Epithelial cell of prostate (primary cell): ENCODE measurements around the gene PCDH9.

Experiments used
- DNase-seq: peaks from one replicate; pipeline ENCODE4 v3.0.0-alpha.2; 2011; ENCODE audit warnings: low read depth, low spot score
- H3K27ac ChIP-seq: fragments of 450-650 bp; 2 replicates; pipeline ENCODE4 v1.5.1; 2017; ENCODE audit warnings: mild to moderate bottlenecking

The PCDH9 gene

DNA sequence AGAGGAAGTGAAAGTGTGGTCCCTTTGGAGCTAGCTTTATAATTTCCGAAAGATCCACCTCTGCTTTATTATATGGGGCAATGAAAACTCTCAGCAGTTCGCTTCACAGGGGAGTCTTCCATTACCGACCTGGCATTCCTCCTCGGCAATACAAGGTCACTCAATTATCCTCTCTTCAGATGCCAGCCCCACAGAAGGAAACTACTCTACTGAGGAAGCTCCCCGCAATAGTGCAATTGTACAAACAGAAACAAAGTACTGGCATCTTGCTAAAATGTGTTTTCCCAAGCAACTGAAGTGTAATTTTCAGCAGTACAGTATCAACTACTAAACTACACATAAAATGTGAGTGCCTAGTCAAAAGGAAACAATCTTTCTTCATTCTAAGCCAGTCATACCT, 702.0 kb downstream of the PCDH9 start:
- DNase-seq: no peak
- H3K27ac ChIP-seq: no peak overlapping the region

DNA sequence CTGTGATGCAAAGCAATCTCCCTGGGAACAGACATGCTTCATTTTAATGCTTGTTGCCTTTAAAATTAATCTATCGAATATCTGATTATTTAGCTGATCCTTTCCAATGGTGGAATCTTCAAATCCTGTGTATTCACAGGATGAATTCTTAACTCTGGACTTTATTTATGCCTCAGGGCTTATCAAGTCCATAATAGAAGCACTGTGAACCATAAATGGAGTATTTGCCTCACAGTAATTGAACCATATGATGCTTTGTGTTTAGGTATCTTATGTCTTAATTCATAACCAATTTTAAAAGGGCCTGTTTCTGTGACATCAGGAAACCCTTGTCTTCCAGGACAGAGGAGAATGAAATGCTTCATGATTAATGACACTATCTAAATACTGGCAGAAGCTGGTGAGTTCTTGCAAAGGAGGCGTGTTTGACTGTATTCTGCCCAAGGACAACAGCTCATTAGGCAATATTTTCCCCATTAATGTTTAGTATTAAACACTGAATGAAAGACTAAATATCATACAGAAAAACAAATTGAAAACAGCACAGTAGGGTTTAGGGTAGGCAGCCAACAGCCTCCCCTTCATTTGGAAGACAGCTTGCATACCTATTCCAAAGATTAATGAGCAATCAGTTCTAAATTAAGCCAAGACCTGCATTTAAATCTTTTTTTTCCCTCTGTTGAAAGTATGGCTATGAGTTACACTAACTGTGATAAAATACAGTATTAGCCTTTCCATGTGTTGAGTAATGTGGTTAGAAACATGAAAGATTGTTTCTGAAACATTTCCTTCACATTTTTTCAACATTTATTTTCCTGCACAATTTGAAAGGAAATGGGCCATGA, 709.4 kb downstream of the PCDH9 start:
- H3K27ac ChIP-seq: no peak overlapping the region
- DNase-seq: no peak

DNA sequence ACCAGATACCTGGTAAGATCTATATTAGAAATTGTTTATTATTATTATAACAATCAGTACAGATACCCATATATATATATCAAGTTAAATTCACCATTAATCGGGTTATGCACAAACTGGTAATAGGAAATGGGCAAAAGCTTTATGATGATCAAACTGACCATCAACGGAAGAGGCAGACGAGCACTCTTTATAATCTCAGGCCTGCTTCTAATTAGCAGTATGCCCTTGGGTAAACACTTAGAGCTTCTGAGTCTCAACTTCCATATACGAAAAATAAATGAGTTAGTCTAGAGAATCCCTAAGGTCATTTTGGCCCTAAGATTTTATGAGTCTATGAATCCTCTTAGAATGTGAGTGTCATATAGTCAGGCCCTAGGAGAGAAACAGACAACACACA, 710.9 kb downstream of the PCDH9 start:
- no peak for DNase-seq
- H3K27ac ChIP-seq: no peak overlapping the region

GRCh38 chr13:66518068-66518467, 712.1 kb downstream of the PCDH9 start:
- no peak overlapping the region for H3K27ac ChIP-seq
- DNase-seq: no peak

DNA sequence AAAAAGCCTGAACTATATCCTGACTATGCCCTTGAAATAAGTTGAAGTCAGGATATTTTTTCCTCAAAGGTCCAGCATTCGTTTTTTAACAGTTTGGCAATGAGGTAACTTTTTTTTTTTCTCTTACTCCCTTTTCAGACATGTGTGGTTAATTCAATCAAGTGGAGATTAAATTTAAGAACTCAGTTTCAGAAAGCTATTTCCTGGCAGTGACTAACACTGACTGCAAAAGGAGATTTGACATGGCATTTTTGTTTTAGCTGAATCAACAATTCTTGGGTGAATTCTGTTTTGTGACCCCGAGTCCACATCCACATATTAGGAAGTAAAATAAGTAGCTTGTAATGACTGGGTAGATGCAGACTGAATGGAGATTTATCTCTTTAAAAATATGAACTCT, 716.4 kb downstream of the PCDH9 start:
- DNase-seq: no peak
- H3K27ac ChIP-seq: no peak overlapping the region

DNA sequence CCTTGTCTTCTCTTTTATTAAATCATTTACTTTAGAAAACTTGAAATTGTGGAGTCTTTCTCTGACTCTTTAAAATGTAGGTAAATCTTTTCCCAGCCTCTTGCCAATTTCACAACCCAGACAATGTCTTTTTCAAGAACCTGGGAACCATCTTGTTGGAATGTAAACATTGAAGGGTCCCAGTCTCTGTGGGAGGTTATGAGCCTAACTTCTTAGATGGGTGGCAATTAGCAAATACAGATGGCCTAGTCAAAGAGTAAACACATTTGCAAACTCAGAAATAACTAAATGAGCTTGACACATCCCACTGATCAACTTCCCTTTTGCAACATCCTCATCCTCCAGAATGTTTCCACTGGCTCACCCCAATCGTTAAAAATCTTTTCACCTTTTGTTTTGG, 721.0 kb downstream of the PCDH9 start:
- H3K27ac ChIP-seq: no peak overlapping the region
- no peak for DNase-seq

GRCh38 chr13:66508153-66508909, 721.8 kb downstream of the PCDH9 start:
- DNase-seq: no peak
- H3K27ac ChIP-seq: no peak overlapping the region

- no peak overlapping the region for H3K27ac ChIP-seq
- DNase-seq: no peak
These were observed 723.2 kb downstream of the PCDH9 start for GRCh38 chr13:66506979-66507378.

DNA sequence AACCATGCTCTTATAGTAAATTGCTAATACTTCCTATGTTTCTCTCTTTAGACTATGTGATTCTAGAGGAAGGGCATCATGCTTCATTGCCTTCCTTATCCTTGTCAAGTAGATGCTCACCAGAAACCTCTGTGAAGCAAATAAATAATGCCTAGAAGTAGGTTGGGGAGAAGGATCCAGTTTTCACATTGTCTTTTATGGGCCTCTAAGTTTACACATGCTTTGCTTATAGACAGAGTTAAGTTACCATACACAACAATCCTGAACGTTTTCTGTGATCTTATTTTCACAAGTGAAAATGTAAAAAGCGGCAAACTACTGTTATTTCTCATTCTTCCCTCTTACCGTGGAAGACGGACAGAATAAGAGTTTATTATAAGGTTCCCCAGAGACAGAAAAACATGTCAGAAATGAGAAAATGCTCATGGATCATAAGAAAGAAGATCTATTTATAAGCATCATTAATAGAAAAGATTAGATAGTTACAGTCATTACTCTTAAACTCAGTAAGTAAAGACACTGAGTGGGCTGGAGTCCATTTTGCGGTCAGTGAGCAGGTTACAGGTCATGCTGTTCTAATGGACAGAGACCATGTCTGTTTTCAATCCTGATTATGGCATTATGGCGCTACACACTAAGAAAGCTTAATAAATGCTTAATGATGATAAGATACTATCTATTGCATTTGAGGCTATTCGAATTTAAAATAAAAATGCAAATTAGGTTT, 723.9 kb downstream of the PCDH9 start:
- H3K27ac ChIP-seq: no peak overlapping the region
- DNase-seq: no peak

- no peak overlapping the region for H3K27ac ChIP-seq
- peak; percentile 14 for DNase-seq
These were observed 726.2 kb downstream of the PCDH9 start for GRCh38 chr13:66503890-66504289.

GRCh38 chr13:66501181-66501580, 729.0 kb downstream of the PCDH9 start:
- no peak overlapping the region for H3K27ac ChIP-seq
- no peak for DNase-seq

GRCh38 chr13:66492479-66492878, 737.7 kb downstream of the PCDH9 start:
- no peak overlapping the region for H3K27ac ChIP-seq
- DNase-seq: no peak

GRCh38 chr13:66491251-66491650, 738.9 kb downstream of the PCDH9 start:
- no peak overlapping the region for H3K27ac ChIP-seq
- no peak for DNase-seq

- H3K27ac ChIP-seq: no peak overlapping the region
- no peak for DNase-seq
These were observed 740.5 kb downstream of the PCDH9 start for GRCh38 chr13:66489586-66489985.

DNA sequence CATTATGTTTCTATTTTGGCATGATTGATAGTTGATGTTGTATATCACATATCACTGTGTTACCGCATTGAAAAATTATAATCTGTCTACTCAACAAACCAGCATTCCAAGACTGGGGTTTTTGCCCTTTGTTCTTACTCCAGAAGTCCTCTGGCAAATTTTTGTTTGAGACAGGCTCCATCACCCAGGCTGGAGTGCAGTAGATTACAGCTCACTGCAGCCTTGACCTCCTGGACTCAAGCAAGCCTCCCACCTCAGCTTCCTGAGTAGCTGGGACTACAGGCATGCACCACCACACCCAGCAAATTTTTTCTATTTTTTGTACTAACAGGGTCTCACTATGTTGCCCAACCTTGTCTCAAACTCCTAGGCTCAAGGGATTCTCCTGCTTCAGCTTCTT, 741.0 kb downstream of the PCDH9 start:
- DNase-seq: no peak
- H3K27ac ChIP-seq: no peak overlapping the region

DNA sequence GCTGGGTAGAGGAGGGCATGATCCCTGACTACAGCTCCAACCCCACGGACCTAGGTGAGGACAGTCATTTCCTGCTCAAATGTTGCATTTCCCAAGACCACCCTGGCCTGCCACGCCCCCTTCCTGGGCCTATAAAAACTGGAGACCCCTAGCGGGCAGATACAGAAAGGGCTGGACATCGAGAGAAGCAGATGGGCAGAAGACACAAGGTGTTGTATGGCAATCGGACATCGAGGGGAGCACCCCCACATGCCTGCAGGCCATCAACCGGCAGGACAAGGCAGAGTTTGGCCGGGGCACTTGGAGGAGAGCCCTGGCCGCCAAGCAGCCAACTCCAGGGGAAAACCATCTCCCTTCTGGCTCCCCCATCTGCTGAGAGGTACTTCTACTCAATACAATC, 746.4 kb downstream of the PCDH9 start:
- no peak overlapping the region for H3K27ac ChIP-seq
- DNase-seq: no peak

GRCh38 chr13:66482836-66483235, 747.3 kb downstream of the PCDH9 start:
- no peak overlapping the region for H3K27ac ChIP-seq
- DNase-seq: no peak

GRCh38 chr13:66477816-66478215, 752.3 kb downstream of the PCDH9 start:
- H3K27ac ChIP-seq: no peak overlapping the region
- no peak for DNase-seq

GRCh38 chr13:66475061-66475460, 755.1 kb downstream of the PCDH9 start:
- no peak for DNase-seq
- no peak overlapping the region for H3K27ac ChIP-seq

DNA sequence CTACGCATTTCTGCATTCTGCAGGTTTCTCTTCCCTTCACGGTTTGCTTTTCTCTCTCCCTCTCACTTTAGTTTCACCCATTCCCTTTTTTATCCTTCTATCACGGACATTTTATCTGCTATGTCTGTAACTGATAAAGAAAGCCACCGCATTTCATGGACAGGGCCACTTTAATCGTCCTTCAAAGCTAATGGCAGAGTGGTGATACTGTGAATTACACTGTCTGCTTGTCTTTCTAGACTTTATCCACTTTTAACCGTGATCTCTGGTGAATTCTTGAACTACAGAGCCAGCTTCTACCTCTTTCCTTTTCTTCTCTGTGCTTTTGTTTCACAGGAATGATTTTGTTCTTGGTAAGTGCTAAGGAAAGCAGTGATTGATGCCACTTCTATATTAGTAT, 760.4 kb downstream of the PCDH9 start:
- no peak for DNase-seq
- H3K27ac ChIP-seq: no peak overlapping the region

DNA sequence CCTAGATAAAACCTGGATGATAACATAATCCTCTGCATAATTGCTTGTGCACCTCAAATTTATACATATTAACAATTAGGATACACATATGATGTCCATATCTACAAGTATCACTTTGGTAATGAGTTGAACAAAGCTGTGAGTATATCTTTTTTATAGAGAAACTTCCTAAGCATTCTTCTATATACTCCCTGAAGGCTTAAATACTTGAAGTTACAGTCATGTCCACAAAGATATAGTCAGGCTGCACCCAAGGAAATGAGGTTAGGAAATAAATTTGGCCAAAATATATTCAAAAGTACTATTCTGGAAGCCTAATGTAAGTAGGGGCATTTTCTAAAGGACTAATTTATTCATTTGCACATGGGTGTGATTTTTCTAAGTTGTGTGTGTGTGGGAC, 761.5 kb downstream of the PCDH9 start:
- no peak for DNase-seq
- H3K27ac ChIP-seq: no peak overlapping the region
